NCI-H2171 (cell line): ENCODE measurements around the gene MAN1C1.
A peak's percentile ranks its signal among the peaks of the same experiment; 100 is the strongest.
"Not testable (repeated sequence)": the region's sequence is repeated elsewhere in the genome, so short reads cannot be mapped to it uniquely, and the experiment has no call there.

Experiments
- DNase-seq: peaks from one replicate; lab custom pipeline; 2025; lab: John Stamatoyannopoulos, UW

Gene MAN1C1

DNA sequence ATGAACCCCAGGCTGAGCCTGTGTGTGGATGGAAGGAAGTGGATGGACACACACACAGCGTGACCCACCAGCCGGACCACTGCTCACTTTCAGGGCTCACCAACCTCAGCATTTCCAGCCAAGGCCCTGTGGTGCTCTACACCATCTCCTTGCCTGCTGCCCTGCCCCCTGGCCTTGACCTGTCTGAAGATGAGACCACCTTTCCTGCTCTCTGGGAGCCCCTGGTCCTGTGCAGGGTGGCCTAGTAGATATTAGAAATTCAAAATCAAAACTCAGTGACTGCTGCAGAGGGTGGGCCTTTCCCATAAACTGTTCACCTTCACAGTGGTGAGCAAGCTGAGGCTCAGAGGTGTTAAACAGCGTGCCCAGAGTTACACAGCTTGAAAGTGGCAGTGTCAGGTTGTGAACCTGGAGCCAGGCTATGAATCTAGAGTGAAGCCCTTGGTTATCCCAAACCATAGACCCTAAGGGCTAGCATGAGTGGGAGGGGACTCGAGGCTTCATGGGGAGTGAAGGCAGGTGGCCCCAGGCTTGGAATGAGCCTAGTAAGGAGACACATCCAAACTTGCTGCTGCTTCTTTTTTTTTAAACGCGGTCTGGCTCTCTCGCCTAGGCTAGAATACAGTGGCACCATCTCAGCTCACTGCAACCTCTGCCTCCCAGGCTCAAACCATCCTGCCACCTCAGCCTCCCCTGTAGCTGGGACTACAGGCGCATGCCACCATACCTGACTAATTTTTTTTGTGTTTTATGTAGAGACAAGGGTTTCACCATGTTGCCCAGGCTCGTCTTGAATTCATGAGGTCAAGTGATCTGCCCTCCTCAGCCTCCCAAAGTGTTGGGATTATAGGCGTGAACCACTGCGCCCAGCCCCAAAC, 41.5 kb downstream of the MAN1C1 start:
- DNase-seq, result no peak

DNA sequence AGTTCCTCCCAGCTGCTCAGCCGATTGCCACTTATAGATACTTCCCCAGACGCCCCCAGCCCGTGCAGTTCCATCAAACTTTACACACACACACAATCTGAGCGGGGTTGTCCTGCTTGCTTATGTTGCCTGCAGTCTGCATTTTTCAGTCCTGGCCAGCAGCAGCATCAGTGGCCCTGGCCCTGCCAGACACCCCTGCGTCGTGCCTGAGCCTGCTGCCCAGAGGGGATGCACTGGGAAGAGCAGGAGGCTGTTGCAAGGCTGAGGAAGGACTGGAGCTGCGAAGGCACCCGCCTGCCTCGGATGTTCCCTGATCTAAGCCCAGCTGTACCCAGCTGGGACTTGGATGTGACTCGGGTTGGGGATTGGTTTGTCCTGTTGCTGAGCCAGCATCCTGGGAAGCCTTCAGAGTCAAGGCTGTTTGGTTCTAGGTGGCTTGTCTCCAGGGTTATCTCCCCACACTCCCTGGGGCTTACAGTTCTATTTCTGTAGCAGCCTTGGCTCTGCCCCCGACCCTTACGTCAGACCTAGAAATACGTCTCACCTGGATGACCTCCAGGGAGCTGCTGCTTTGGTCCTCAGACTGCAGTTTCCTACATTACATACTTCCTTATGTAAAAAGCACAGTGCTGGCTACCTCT, 42.3 kb downstream of the MAN1C1 start:
- DNase-seq, result no peak

DNA sequence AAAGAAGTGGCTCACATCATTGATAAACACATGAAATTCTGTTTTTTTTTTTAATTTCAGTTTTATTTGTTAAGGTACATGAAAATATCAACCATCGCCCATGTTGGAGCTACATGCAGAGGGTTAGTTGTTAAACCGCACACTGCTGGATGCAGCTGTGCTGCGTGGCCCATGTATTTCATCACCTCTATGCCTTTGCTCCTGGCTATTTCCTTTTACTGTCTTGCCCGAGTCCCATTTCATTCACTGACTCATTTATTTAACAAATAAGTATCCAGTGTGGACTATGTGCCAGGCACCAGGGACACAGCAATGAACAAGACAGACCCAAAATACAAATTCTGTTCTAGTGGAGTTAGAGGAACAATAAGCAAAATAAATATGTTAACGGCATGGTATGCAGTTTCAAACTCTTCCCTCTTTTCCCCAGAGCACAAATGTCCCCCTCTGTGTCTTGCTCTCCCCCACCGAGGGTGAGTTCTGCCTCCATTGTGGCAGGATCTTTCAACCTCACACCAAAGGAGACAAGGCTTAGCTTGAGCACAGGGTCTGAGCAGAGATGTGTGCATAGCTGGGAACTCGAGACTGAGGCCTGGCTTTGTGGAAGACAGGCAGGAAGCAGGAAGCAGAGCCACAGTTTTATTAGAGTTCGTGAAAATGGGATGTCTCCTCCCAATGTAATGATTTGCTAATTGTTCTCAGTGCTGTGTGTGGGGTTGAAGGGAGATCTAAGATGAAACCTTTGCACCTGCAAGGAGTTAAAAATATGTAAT, 44.6 kb downstream of the MAN1C1 start:
- no peak for DNase-seq

- no peak for DNase-seq
These were observed 45.5 kb downstream of the MAN1C1 start for GRCh38 chr1:25662061-25662460.

GRCh38 chr1:25662959-25663358, 46.4 kb downstream of the MAN1C1 start:
- DNase-seq, result not testable (repeated sequence)

- DNase-seq, result no peak
These were observed 48.0 kb downstream of the MAN1C1 start for GRCh38 chr1:25664357-25665199.

GRCh38 chr1:25666460-25666859, 49.9 kb downstream of the MAN1C1 start:
- no peak for DNase-seq

GRCh38 chr1:25668931-25669573, 52.5 kb downstream of the MAN1C1 start:
- DNase-seq, result no peak

GRCh38 chr1:25669781-25670567, 53.4 kb downstream of the MAN1C1 start:
- no peak for DNase-seq

DNA sequence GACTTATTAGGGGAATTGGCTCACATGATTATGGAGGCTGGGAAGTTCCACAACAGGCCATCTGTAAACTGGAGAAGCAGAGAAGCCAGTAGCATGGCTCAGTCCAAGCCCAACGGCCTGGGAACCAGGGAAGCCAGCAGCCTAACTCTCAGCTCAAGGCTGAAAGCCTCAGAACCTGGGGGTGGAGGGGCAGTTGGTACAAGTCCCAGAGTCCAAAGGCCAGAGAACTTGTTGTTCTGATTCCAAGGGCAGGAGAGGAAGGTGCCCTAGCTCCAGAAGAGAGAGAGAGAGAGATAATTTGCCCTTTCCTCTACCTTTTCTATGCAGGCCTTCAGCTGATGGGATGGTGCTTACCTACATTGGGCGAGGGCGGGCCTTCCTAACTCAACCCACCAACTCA, 55.3 kb downstream of the MAN1C1 start:
- DNase-seq, result no peak

DNA sequence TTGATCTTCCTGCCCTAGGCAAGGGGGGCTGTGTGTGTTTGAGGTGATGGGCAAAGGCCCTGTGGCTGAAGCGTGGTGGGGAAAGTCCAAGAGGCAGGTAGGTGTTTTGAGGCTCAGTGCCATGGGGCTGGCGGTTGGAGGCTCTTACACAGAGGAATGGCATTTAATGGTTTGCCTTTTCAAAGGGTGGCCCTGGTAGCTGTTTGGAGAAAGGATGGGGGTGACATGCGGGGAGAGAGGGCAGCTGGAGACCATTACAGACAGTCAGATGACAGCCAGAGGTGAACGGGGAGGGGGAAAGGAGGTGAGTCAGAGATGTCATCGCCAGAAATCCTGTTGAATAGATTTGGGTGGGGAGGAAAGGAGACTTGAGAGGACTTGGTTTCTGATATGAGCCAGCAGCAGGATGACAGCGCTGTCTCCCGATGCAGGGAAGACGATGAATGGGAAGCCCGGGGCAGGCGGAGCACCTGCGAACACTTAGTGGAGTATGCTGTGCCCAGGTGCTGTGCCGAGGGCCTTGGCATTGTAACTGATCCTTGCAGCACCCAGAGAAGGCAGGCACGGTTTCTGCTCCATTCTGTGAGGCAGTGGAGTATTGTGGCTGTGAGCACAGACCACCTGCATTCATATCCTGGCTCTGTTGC, 56.3 kb downstream of the MAN1C1 start:
- no peak for DNase-seq

GRCh38 chr1:25673456-25673855, 56.9 kb downstream of the MAN1C1 start:
- DNase-seq, result no peak

- no peak for DNase-seq
These were observed 57.6 kb downstream of the MAN1C1 start for GRCh38 chr1:25673962-25674806.

- no peak for DNase-seq
These were observed 58.2 kb downstream of the MAN1C1 start for GRCh38 chr1:25674807-25675084.

DNA sequence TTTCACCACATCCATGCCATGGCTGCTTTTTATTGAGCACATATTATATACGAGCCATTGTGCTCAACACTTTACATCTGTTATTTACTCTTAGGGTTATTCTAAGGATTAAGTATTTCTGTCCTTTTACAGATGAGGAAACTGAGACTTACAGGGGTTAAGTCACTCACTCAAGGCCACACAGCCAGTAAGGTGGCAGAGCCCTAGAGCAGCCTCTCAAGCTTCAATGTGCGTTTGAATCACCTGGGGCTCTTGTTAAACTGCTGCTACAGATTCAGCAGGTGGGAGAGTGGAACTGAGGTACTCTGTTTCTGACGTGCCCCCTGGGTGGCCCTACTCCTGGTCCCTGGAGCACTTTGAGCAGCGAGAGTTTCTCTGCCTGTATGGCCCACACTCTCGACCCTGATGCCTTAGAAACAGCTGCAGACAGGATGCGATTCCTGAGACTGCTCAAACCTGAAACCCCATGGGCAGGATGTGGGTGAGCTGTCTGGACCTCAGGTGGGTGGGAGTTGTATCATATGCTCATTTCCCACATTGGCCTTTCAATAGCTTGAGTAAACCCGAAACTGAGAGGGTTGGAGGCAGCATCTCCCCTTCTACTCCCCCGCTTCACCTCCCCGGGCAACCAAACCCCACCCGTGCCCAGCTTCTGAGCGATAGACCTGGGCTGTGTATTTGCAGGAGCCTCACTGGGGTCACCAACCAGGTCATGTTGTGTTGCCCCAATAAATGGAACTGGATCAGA, 59.3 kb downstream of the MAN1C1 start:
- DNase-seq, result no peak

DNA sequence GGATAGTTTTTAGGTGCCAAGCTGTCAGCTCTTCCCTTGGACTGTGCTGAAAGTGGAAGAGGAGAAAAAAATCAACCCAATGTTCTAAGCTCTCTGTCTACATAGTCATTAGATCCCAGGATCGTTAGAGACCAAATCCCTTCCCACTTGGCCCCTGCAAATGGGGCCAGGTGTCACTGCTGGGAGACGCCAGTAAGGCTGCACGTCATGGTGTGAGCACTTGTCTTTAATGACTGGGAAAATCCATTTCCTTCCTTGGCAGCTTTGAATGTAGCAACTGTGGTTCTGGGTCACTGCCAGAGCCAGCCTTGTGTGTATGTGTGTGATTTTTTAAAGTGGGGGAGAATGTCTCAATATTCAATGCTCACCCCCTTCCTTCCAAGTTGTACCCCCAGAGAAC, 59.9 kb downstream of the MAN1C1 start:
- peak; percentile 61 for DNase-seq

GRCh38 chr1:25677193-25677773, 60.7 kb downstream of the MAN1C1 start:
- no peak for DNase-seq

- no peak for DNase-seq
These were observed 62.6 kb downstream of the MAN1C1 start for GRCh38 chr1:25679171-25679570.
